H1 (cell line): ENCODE data around the gene PCCA.

Experiments
- CREB1 ChIP-seq: IDR thresholded peaks from 2 replicates; pipeline ENCODE4 v1.6.1; 2012; ENCODE audit warnings: inconsistent platforms
- EP300 ChIP-seq, 2 experiments: IDR thresholded peaks; 1 replicate in 1 of 2; 2 replicates in 1 of 2; pipeline ENCODE4 v1.6.1; 2011 to 2012; ENCODE audit warnings: low read depth in 2 of 2, low read length in 2 of 2, mild to moderate bottlenecking in 2 of 2, borderline replicate concordance in 1 of 2, inconsistent platforms in 1 of 2, moderate library complexity in 1 of 2
- POLR2AphosphoS5 ChIP-seq: IDR thresholded peaks from 2 replicates; pipeline ENCODE4 v1.6.1; 2011; ENCODE audit warnings: low read depth, low read length
- TEAD4 ChIP-seq: IDR thresholded peaks from 2 replicates; pipeline ENCODE4 v1.6.1; 2012; ENCODE audit warnings: low read depth, low read length, inconsistent platforms, mixed read lengths
- TF ChIP-seq, protein P1 (sequence below), 3 experiments: IDR thresholded peaks; 1 replicate in 2 of 3; 2 replicates in 1 of 3; pipeline versions ENCODE4 v1.5.1 to v1.6.1; 2011; ENCODE audit warnings: low read length in 3 of 3, mild to moderate bottlenecking in 3 of 3, inconsistent platforms in 2 of 3, low read depth in 1 of 3, moderate library complexity in 1 of 3; ENCODE audit not compliant: insufficient read depth in 1 of 3; ENCODE audit errors: control extremely low read depth in 1 of 3
- TF ChIP-seq, protein P2 (sequence below): IDR thresholded peaks from 2 replicates; pipeline ENCODE4 v1.6.1; 2011; ENCODE audit warnings: low read depth, mild to moderate bottlenecking, low read length; ENCODE audit not compliant: insufficient read depth
- TF ChIP-seq, protein P3 (sequence below): IDR thresholded peaks from 2 replicates; pipeline ENCODE4 v1.6.1; 2012; ENCODE audit warnings: inconsistent platforms

DNA sequence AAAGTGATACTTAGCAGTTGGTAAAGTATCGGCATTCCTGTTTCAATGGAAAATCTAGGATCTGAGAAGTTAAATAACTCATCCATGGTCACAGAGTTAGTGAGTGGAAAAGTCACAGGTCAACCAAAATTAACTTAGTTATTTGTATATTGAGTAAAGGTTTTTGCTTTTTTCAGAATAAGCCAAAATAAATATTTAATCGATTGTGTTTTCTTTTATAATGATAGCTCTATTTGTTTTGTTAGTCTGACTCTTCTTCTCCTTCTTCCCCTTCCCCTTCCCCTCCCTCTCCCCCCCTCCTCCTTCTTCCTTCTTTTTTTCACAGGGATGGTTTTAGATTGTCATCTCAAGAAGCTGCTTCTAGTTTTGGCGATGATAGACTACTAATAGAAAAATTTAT, 173.5 kb downstream of the PCCA start:
- no peak for TF ChIP-seq TEAD4
- TF ChIP-seq, protein P1, sequence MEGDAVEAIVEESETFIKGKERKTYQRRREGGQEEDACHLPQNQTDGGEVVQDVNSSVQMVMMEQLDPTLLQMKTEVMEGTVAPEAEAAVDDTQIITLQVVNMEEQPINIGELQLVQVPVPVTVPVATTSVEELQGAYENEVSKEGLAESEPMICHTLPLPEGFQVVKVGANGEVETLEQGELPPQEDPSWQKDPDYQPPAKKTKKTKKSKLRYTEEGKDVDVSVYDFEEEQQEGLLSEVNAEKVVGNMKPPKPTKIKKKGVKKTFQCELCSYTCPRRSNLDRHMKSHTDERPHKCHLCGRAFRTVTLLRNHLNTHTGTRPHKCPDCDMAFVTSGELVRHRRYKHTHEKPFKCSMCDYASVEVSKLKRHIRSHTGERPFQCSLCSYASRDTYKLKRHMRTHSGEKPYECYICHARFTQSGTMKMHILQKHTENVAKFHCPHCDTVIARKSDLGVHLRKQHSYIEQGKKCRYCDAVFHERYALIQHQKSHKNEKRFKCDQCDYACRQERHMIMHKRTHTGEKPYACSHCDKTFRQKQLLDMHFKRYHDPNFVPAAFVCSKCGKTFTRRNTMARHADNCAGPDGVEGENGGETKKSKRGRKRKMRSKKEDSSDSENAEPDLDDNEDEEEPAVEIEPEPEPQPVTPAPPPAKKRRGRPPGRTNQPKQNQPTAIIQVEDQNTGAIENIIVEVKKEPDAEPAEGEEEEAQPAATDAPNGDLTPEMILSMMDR (IDR thresholded peaks at IDR 0.05; ENCODE audit: control extremely low read depth in 1 of 3, insufficient read depth in 1 of 3, low read depth in 1 of 3, low read length in 3 of 3) = no peak
- no peak for TF ChIP-seq POLR2AphosphoS5
- TF ChIP-seq CREB1 = no peak
- TF ChIP-seq, protein P2, sequence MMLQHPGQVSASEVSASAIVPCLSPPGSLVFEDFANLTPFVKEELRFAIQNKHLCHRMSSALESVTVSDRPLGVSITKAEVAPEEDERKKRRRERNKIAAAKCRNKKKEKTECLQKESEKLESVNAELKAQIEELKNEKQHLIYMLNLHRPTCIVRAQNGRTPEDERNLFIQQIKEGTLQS = no peak
- TF ChIP-seq, protein P3, sequence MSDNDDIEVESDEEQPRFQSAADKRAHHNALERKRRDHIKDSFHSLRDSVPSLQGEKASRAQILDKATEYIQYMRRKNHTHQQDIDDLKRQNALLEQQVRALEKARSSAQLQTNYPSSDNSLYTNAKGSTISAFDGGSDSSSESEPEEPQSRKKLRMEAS = no peak
- no peak for TF ChIP-seq EP300 (IDR thresholded peaks at IDR 0.05; ENCODE audit: borderline replicate concordance in 1 of 2, low read depth in 2 of 2, low read length in 2 of 2)
